Hepatocyte (in vitro differentiated cells): ENCODE data around the gene WLS. TPM values are rescaled to one million over a fixed set of nuclear protein-coding genes. Genes with fewer than 3 reads are reported as not detected.

Source experiments
- microRNA counts: library from miRNA; unstranded; fragments of <30 nt; microRNA quantifications from one replicate; lab custom pipeline; 2017
- microRNA-seq: library from miRNA; unstranded; fragments of <30 nt; microRNA quantifications from one replicate; pipeline ENCODE4, GENCODE V29; 2017
- polyA plus RNA-seq: library from polyadenylated mRNA; unstranded; fragments of >200 nt; fragmentation: Nextera tagmentation; extraction: Ambion mirVana; gene quantifications from 2 replicates; pipeline ENCODE4 v1.2.1, GENCODE V29; 2016
- small RNA-seq: library from RNA; depleted of rRNA; stranded (forward); fragments of <200 nt; gene quantifications from one replicate; pipeline ENCODE3, GENCODE V24; 2014
- total RNA-seq: library from RNA; depleted of rRNA; stranded (reverse); fragments of >200 nt; gene quantifications from 2 replicates; pipeline ENCODE4 v1.2.3, GENCODE V29; 2014

WLS gene
- total and polyA plus RNA-seq, 2 experiments from 2014 or later, result 79.9 to 102 TPM

MicroRNAs within 50 kb of the gene (microRNA counts, 767-probe panel; counts per million panel counts)
- not detected for microRNA hsa-miR-1262 (lab: Ali Mortazavi, UCI)

Small RNA genes within 50 kb of the gene (microRNA-seq; reads per million reads assigned to microRNA genes)
- gene MIR1262, result 5.4 reads per million, percentile 11 among the genes with 10 or more reads in this experiment

Small RNA genes within 50 kb of the gene (small RNA-seq; reads per million reads assigned to genes)
- not detected for gene COX6B1P7
- gene MIR1262, result 0.56 reads per million, percentile 45 among the genes with 10 or more reads in this experiment

Other genes with a start within 250 kb of the WLS start
- gene DIRAS3, start 181.9 kb downstream of the WLS start, total RNA-seq, result 1.9 and 3.0 TPM in 2 replicates
- 2.0 and 4.1 TPM in 2 replicates for gene DIRAS3, start 181.9 kb downstream of the WLS start, polyA plus RNA-seq
- 0.32 and 0.70 TPM in 2 replicates for gene RPE65, start 217.4 kb upstream of the WLS start, total RNA-seq
- gene RPE65, start 217.4 kb upstream of the WLS start, polyA plus RNA-seq, result 0.39 TPM in 1 of 2 replicates, not detected in the other